Neuronal stem cell (in vitro differentiated cells): ENCODE data around the gene DEGS2.

Experiments
- DNase-seq: peaks from one replicate; pipeline ENCODE4 v3.0.0-alpha.2; 2013; ENCODE audit warnings: low spot score
- H2AFZ ChIP-seq: one replicate; pipeline ENCODE4 v1.6.1; 2013; ENCODE audit warnings: mild to moderate bottlenecking, low read length, inconsistent platforms
- H2AK5ac ChIP-seq: 2 replicates; pipeline ENCODE4 v1.6.1; 2013; ENCODE audit warnings: low read depth, mild to moderate bottlenecking, inconsistent platforms, low read length, moderate library complexity, mixed read lengths
- H2BK120ac ChIP-seq: 2 replicates; pipeline ENCODE4 v1.6.1; 2013; ENCODE audit warnings: low read depth, mild to moderate bottlenecking, inconsistent platforms, low read length, moderate library complexity, mixed read lengths
- H2BK12ac ChIP-seq: one replicate; pipeline ENCODE4 v1.6.1; 2013; ENCODE audit warnings: low read length, inconsistent platforms
- H2BK15ac ChIP-seq: 2 replicates; pipeline ENCODE4 v1.6.1; 2013; ENCODE audit warnings: mild to moderate bottlenecking, low read length, inconsistent platforms, mixed read lengths
- H2BK5ac ChIP-seq: one replicate; pipeline ENCODE4 v1.6.1; 2013; ENCODE audit warnings: inconsistent platforms, mild to moderate bottlenecking, low read length, moderate library complexity
- H3K14ac ChIP-seq: one replicate; pipeline ENCODE4 v1.6.1; 2013; ENCODE audit warnings: low read length, inconsistent platforms
- H3K18ac ChIP-seq: 2 replicates; pipeline ENCODE4 v1.6.1; 2013; ENCODE audit warnings: low read length, inconsistent platforms
- H3K23ac ChIP-seq: 2 replicates; pipeline ENCODE4 v1.6.1; 2013; ENCODE audit warnings: low read depth, mild to moderate bottlenecking, mixed read lengths, low read length, inconsistent platforms; ENCODE audit not compliant: poor library complexity
- H3K27ac ChIP-seq: replicated peaks from 3 replicates; pipeline ENCODE4 v1.5.1; 2013; ENCODE audit warnings: low read length, inconsistent platforms
- H3K27me3 ChIP-seq, 3 experiments: 2 replicates each; pipeline ENCODE4 v1.6.1; 2013; ENCODE audit warnings: low read length in 3 of 3, mild to moderate bottlenecking in 2 of 3, inconsistent platforms in 1 of 3, low read depth in 1 of 3, mixed read lengths in 1 of 3, moderate library complexity in 1 of 3; ENCODE audit not compliant: control insufficient read depth in 3 of 3, insufficient read depth in 3 of 3
- H3K36me3 ChIP-seq, 2 donors: replicated peaks in 1 of 2; 2 replicates each; pipeline ENCODE4 v1.6.1; 2013; ENCODE audit warnings: low read length in 2 of 2; ENCODE audit not compliant: control insufficient read depth in 2 of 2, insufficient read depth in 2 of 2
- H3K4ac ChIP-seq: 2 replicates; pipeline ENCODE4 v1.6.1; 2013; ENCODE audit warnings: inconsistent platforms, mild to moderate bottlenecking, low read length, moderate library complexity
- H3K4me1 ChIP-seq, 2 donors: 1 replicate in 1 of 2; 2 replicates in 1 of 2; pipeline ENCODE4 v1.6.1; 2013; ENCODE audit warnings: low read length in 2 of 2, low read depth in 1 of 2; ENCODE audit not compliant: control insufficient read depth in 2 of 2, insufficient read depth in 1 of 2
- H3K4me2 ChIP-seq: one replicate; pipeline ENCODE4 v1.6.1; 2013; ENCODE audit warnings: mild to moderate bottlenecking, low read length, inconsistent platforms; ENCODE audit not compliant: insufficient read depth, poor library complexity, severe bottlenecking
- H3K4me3 ChIP-seq, 2 donors: 2 replicates each; pipeline ENCODE4 v1.5.1; 2013; ENCODE audit warnings: low read length in 2 of 2, mild to moderate bottlenecking in 2 of 2, inconsistent platforms in 1 of 2, moderate library complexity in 1 of 2
- H3K79me1 ChIP-seq: one replicate; pipeline ENCODE4 v1.6.1; 2013; ENCODE audit warnings: low read depth, mild to moderate bottlenecking, inconsistent platforms, low read length, moderate library complexity
- H3K9ac ChIP-seq: one replicate; pipeline ENCODE4 v1.6.1; 2013; ENCODE audit warnings: mild to moderate bottlenecking, low read depth, low read length, inconsistent platforms; ENCODE audit not compliant: poor library complexity
- H3K9me3 ChIP-seq, 2 donors: replicated peaks in 1 of 2; 2 replicates each; pipeline versions ENCODE3 to v1.6.1; 2013; ENCODE audit warnings: low read length in 2 of 2, mild to moderate bottlenecking in 2 of 2, inconsistent platforms in 1 of 2, low read depth in 1 of 2, mixed read lengths in 1 of 2, moderate library complexity in 1 of 2; ENCODE audit not compliant: control insufficient read depth in 2 of 2, insufficient read depth in 1 of 2
- H4K8ac ChIP-seq: one replicate; pipeline ENCODE4 v1.6.1; 2013; ENCODE audit warnings: low read depth, mild to moderate bottlenecking, inconsistent platforms, low read length, moderate library complexity
- H4K91ac ChIP-seq: one replicate; pipeline ENCODE4 v1.6.1; 2013; ENCODE audit warnings: low read length, low read depth, mild to moderate bottlenecking, inconsistent platforms; ENCODE audit not compliant: poor library complexity
- WGBS, 2 donors: extraction: QIAGEN DNeasy Blood & Tissue Kit; methylation state at CpG; one replicate each; pipeline ENCODE4 v1.1.7; 2013; ENCODE audit warnings: missing lambda C conversion rate in 2 of 2, mixed read lengths in 1 of 2; ENCODE audit not compliant: insufficient read length in 2 of 2, insufficient replicate concordance in 1 of 2; ENCODE audit errors: extremely low coverage in 2 of 2; 5-methylcytosine and 5-hydroxymethylcytosine counted together

The DEGS2 gene

DNA sequence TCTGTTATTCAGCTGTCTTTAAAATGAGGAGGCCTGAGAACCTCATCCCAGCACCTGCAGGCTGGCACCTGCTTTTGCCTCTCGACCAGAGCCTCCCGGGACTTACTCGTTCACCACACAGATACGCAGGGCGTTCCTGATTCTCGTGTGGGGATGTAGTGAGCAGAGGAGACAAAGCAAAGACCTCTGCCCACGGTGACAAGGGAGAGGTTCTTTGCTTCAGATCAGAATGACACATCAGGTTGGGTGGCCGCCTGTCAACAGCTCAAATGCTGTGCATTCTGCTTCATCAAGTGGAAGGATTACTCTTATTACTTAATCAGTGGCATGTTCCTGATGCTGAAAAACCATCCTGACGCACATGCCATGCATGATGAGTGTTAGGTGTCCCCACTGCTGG, 24.4 kb downstream of the DEGS2 start:
- Histone ChIP-seq H3K18ac (no peak overlapping the region), H3K79me1 (no peaks in the 10 kb centered on the region), H2BK120ac (no peak overlapping the region), H4K8ac (no peak overlapping the region), H3K4ac (no peak overlapping the region), H2BK15ac (no peak overlapping the region), H3K4me3 (no peak overlapping the region), H3K14ac (no peak overlapping the region), H3K9me3 (no peaks in the 10 kb centered on the region), H4K91ac (no peak overlapping the region), H3K27ac (no peak overlapping the region), H3K36me3 (peaks cover 27 to 84% of the 10 kb centered on the region in 2 donors), H2AFZ (no peak overlapping the region), H3K27me3 (peaks cover 0 to 2% (median 0%) of the 10 kb centered on the region in 3 experiments), H3K23ac (no peak overlapping the region), H3K4me2 (no peak overlapping the region), H2BK5ac (no peak overlapping the region), H2BK12ac (no peak overlapping the region), H3K4me1 (no peaks in the 10 kb centered on the region), H3K9ac (no peak overlapping the region), H2AK5ac (no peak overlapping the region)
- no CpG with 5 or more reads among the region's 9 CpGs for WGBS, 2 donors
- DNase-seq = no peak

GRCh38 chr14:100134586-100134985, 24.9 kb downstream of the DEGS2 start:
- Histone ChIP-seq H3K27ac (no peak overlapping the region), H3K27me3 (peaks cover 0 to 2% (median 0%) of the 10 kb centered on the region in 3 experiments), H4K91ac (no peak overlapping the region), H3K9me3 (no peaks in the 10 kb centered on the region), H2BK15ac (no peak overlapping the region), H3K4ac (no peak overlapping the region), H3K4me3 (no peak overlapping the region), H3K79me1 (no peaks in the 10 kb centered on the region), H3K14ac (no peak overlapping the region), H2AFZ (no peak overlapping the region), H3K18ac (no peak overlapping the region), H3K36me3 (peaks cover 27 to 89% of the 10 kb centered on the region in 2 donors), H3K4me2 (no peak overlapping the region), H2BK120ac (no peak overlapping the region), H3K9ac (peak overlapping the region; percentile 36), H3K23ac (no peak overlapping the region), H2BK5ac (no peak overlapping the region), H4K8ac (no peak overlapping the region), H2AK5ac (no peak overlapping the region), H3K4me1 (no peaks in the 10 kb centered on the region), H2BK12ac (no peak overlapping the region)
- no CpG with 5 or more reads among the region's 8 CpGs for WGBS, 2 donors
- no peak for DNase-seq

GRCh38 chr14:100132903-100133510, 26.4 kb downstream of the DEGS2 start:
- Histone ChIP-seq H3K18ac (peak overlapping the region; percentile 12), H4K91ac (no peak overlapping the region), H3K9me3 (no peaks in the 10 kb centered on the region), H4K8ac (no peak overlapping the region), H3K23ac (no peak overlapping the region), H2AFZ (no peak overlapping the region), H3K9ac (no peak overlapping the region), H2AK5ac (no peak overlapping the region), H3K4me3 (no peak overlapping the region), H3K79me1 (no peaks in the 10 kb centered on the region), H2BK15ac (no peak overlapping the region), H3K4me2 (no peak overlapping the region), H3K27me3 (peaks cover 0 to 2% (median 0%) of the 10 kb centered on the region in 3 experiments), H2BK5ac (no peak overlapping the region), H2BK120ac (no peak overlapping the region), H2BK12ac (no peak overlapping the region), H3K36me3 (peaks cover 29 to 94% of the 10 kb centered on the region in 2 donors), H3K27ac (no peak overlapping the region), H3K4me1 (no peaks in the 10 kb centered on the region), H3K14ac (no peak overlapping the region), H3K4ac (no peak overlapping the region)
- DNase-seq = no peak
- WGBS, 2 donors = no CpG with 5 or more reads among the region's 12 CpGs

GRCh38 chr14:100132161-100132902, 27.1 kb downstream of the DEGS2 start:
- Histone ChIP-seq H2AK5ac (no peak overlapping the region), H3K4ac (no peak overlapping the region), H4K91ac (no peak overlapping the region), H3K4me2 (no peak overlapping the region), H4K8ac (no peak overlapping the region), H3K14ac (no peak overlapping the region), H3K18ac (no peak overlapping the region), H3K9ac (no peak overlapping the region), H2BK12ac (no peak overlapping the region), H2BK5ac (no peak overlapping the region), H2AFZ (no peak overlapping the region), H3K9me3 (no peaks in the 10 kb centered on the region), H3K23ac (peak overlapping the region; percentile 56), H3K4me1 (no peaks in the 10 kb centered on the region), H3K27me3 (peaks cover 0 to 2% (median 0%) of the 10 kb centered on the region in 3 experiments), H3K36me3 (peaks cover 31 to 96% of the 10 kb centered on the region in 2 donors), H3K4me3 (no peak overlapping the region), H3K79me1 (no peaks in the 10 kb centered on the region), H2BK120ac (no peak overlapping the region), H3K27ac (no peak overlapping the region), H2BK15ac (no peak overlapping the region)
- DNase-seq = no peak
- WGBS, 2 donors = no CpG with 5 or more reads among the region's 25 CpGs
